Esophagus muscularis mucosa (tissue), 3 donors: ENCODE results near the gene DNAJC1.

Source experiments
- CTCF ChIP-seq, 3 experiments: fragments of 200-600 bp in 2 of 3; fragments of 450-650 bp in 1 of 3; sonication (generic) in 2 of 3; IDR thresholded peaks; one replicate each; pipeline ENCODE4 v1.5.1; 2017 to 2019; ENCODE audit warnings: antibody characterized with exemption in 3 of 3, mild to moderate bottlenecking in 2 of 3, moderate library complexity in 1 of 3
- EP300 ChIP-seq: sonication (generic); formaldehyde crosslinking; IDR thresholded peaks from one replicate; pipeline ENCODE4 v1.6.1; 2017; ENCODE audit warnings: antibody characterized with exemption

- TF ChIP-seq CTCF (IDR thresholded peaks at IDR 0.05) (no peak), EP300 (no peak)
Observed at GRCh38 chr10:21980691-21981090, 22.8 kb downstream of the DNAJC1 start.
